Brain microvascular endothelial cell (primary cell): Measurements from ENCODE around the gene OSMR.

ENCODE experiments used
- DNase-seq: peaks from one replicate; pipeline ENCODE4 v3.0.0-alpha.2; 2020
- H3K27ac ChIP-seq: fragments of 250-450 bp; sonication (Bioruptor Pico); 2 replicates; pipeline ENCODE4 v1.5.1; 2020; ENCODE audit warnings: mild to moderate bottlenecking, moderate library complexity
- H3K27me3 ChIP-seq: fragments of 250-450 bp; sonication (Bioruptor Pico); replicated peaks from 2 replicates; pipeline ENCODE4 v1.5.1; 2020; ENCODE audit warnings: mild to moderate bottlenecking
- H3K36me3 ChIP-seq: fragments of 250-450 bp; sonication (Bioruptor Pico); replicated peaks from 2 replicates; pipeline ENCODE4 v1.5.1; 2020; ENCODE audit warnings: mild to moderate bottlenecking
- H3K4me3 ChIP-seq: 2 replicates; pipeline ENCODE4 v1.5.1; 2011; ENCODE audit warnings: low read depth, mild to moderate bottlenecking, control low read depth, low read length, moderate library complexity
- CTCF ChIP-seq: IDR thresholded peaks from 2 replicates; pipeline ENCODE4 v1.5.1; 2011; ENCODE audit warnings: low read depth, mild to moderate bottlenecking, moderate library complexity, low read length, control low read depth, inconsistent platforms; ENCODE audit errors: missing control alignments
- in situ Hi-C: cut with HindIII; loops from 2 replicates; pipeline ENCODE4 v1.10.0; 2017; ENCODE audit warnings: low sequenced_read_pairs, low pct_ligation_motif_present

Gene OSMR

GRCh38 chr5:38802125-38802524 lies 43.7 kb upstream of the OSMR start:
- Histone ChIP-seq H3K27me3 (no peaks in the 10 kb centered on the region), H3K36me3 (no peaks in the 10 kb centered on the region), H3K4me3 (no peak overlapping the region), H3K27ac (no peak overlapping the region)
- in situ Hi-C loops: loop anchor here (10.0 kb wide), 2 partner anchors 247 to 357 kb away; partner anchors contain the start of gene LIFR
- TF ChIP-seq CTCF: no peak
- DNase-seq: no peak

- no peaks in the 10 kb centered on the region for H3K27me3 ChIP-seq
- no peak for DNase-seq
- in situ Hi-C loops: loop anchor here (10.0 kb wide), 2 partner anchors 248 to 358 kb away; partner anchors contain the start of gene LIFR
These were observed 42.6 kb upstream of the OSMR start for GRCh38 chr5:38803246-38803645.

GRCh38 chr5:38806775-38807258 lies 39.0 kb upstream of the OSMR start:
- in situ Hi-C loops: loop anchor here (10.0 kb wide), 2 partner anchors 252 to 362 kb away; partner anchors contain the start of gene LIFR
- Histone ChIP-seq H3K27me3 (no peaks in the 10 kb centered on the region), H3K27ac (peak overlapping the region; percentile 89), H3K4me3 (no peak overlapping the region), H3K36me3 (no peaks in the 10 kb centered on the region)
- TF ChIP-seq CTCF: no peak
- DNase-seq: peak; percentile 95

More at GRCh38 chr5:38803246-38803645, 42.6 kb upstream of the OSMR start:
- Histone ChIP-seq H3K36me3 (no peaks in the 10 kb centered on the region), H3K27ac (no peak overlapping the region), H3K4me3 (no peak overlapping the region)
- no peak for TF ChIP-seq CTCF

- no peak overlapping the region for H3K4me3 ChIP-seq
- H3K27ac ChIP-seq: peak overlapping the region; percentile 89
- peak; percentile 65 for DNase-seq
- no peaks in the 10 kb centered on the region for H3K27me3 ChIP-seq
- in situ Hi-C loops: loop anchor here (10.0 kb wide), 2 partner anchors 253 to 363 kb away; partner anchors contain the start of gene LIFR
- no peak for TF ChIP-seq CTCF
- no peaks in the 10 kb centered on the region for H3K36me3 ChIP-seq
These were observed 38.0 kb upstream of the OSMR start for GRCh38 chr5:38807570-38808483.

GRCh38 chr5:38808666-38809343 lies 37.0 kb upstream of the OSMR start:
- no peak for TF ChIP-seq CTCF
- H3K4me3 ChIP-seq: no peak overlapping the region
- H3K27me3 ChIP-seq: no peaks in the 10 kb centered on the region
- in situ Hi-C loops: loop anchor here (10.0 kb wide), 2 partner anchors 254 to 364 kb away; partner anchors contain the start of gene LIFR
- DNase-seq: no peak
- no peak overlapping the region for H3K27ac ChIP-seq
- no peaks in the 10 kb centered on the region for H3K36me3 ChIP-seq
